Esophagus muscularis mucosa (tissue), 4 donors: ENCODE measurements around the gene HOXB8. TPM values are rescaled to one million over a fixed set of nuclear protein-coding genes. Genes with fewer than 3 reads are reported as not detected.

Experiments used
- DNase-seq: peaks from one replicate; pipeline ENCODE4 v3.0.0-alpha.2; 2017; ENCODE audit errors: extremely low spot score
- H3K27ac ChIP-seq, 4 donors: fragments of 200-600 bp; sonication (generic); replicated peaks in 1 of 4; 1 replicate in 3 of 4; 2 replicates in 1 of 4; pipeline ENCODE4 v1.5.1; 2016 to 2019; ENCODE audit warnings: mild to moderate bottlenecking in 1 of 4
- H3K27me3 ChIP-seq, 4 donors: fragments of 200-600 bp; sonication (generic); one replicate each; pipeline versions ENCODE4 v1.5.1 to v1.6.0; 2016 to 2019
- H3K36me3 ChIP-seq, 4 donors: fragments of 200-600 bp; sonication (generic); one replicate each; pipeline ENCODE4 v1.5.1; 2016 to 2019
- H3K4me1 ChIP-seq, 4 donors: fragments of 200-600 bp; sonication (generic); one replicate each; pipeline ENCODE4 v1.5.1; 2016 to 2019
- H3K4me3 ChIP-seq, 4 donors: fragments of 200-600 bp; sonication (generic); 1 replicate in 2 of 4; 2 replicates in 2 of 4; pipeline ENCODE4 v1.5.1; 2016 to 2019; ENCODE audit warnings: mild to moderate bottlenecking in 4 of 4, moderate library complexity in 1 of 4
- H3K9me3 ChIP-seq, 4 donors: fragments of 200-600 bp; sonication (generic); 1 replicate in 3 of 4; 2 replicates in 1 of 4; pipeline ENCODE4 v1.5.1; 2016 to 2019
- CTCF ChIP-seq, 3 experiments: fragments of 200-600 bp in 2 of 3; fragments of 450-650 bp in 1 of 3; sonication (generic) in 2 of 3; IDR thresholded peaks; one replicate each; pipeline ENCODE4 v1.5.1; 2017 to 2019; ENCODE audit warnings: antibody characterized with exemption in 3 of 3, mild to moderate bottlenecking in 2 of 3, moderate library complexity in 1 of 3
- EP300 ChIP-seq: sonication (generic); formaldehyde crosslinking; IDR thresholded peaks from one replicate; pipeline ENCODE4 v1.6.1; 2017; ENCODE audit warnings: antibody characterized with exemption
- POLR2A ChIP-seq: fragments of 450-650 bp; IDR thresholded peaks from one replicate; pipeline ENCODE4 v1.6.1; 2017; ENCODE audit warnings: antibody characterized with exemption, moderate library complexity, mild to moderate bottlenecking, low read depth
- POLR2AphosphoS5 ChIP-seq, 2 donors: sonication (generic); formaldehyde crosslinking; IDR thresholded peaks; one replicate each; pipeline ENCODE4 v1.6.1; 2017; ENCODE audit warnings: antibody characterized with exemption in 2 of 2
- WGBS: methylation state at CpG from one replicate; pipeline ENCODE4 v1.1.5; 2018; 5-methylcytosine and 5-hydroxymethylcytosine counted together
- intact Hi-C: fragments of 100-400 bp; cut with DNase I; formaldehyde crosslinking; loops from one replicate; pipeline ENCODE4 v1.15.1; 2023
- total RNA-seq, 4 donors: library from RNA; depleted of rRNA; stranded (reverse); fragments of >200 nt; gene quantifications; one replicate each; pipeline versions ENCODE4 v1.1.0 to v1.2.1, GENCODE V29; 2016

HOXB8 gene
- total RNA-seq, 4 donors from 2014 or later, result not detected

GRCh38 chr17:48647103-48647962 is 32.2 kb upstream of the HOXB8 start:
- peaks cover 2 to 99% (median 55%) of the 10 kb centered on the region in 4 donors for H3K27me3 ChIP-seq
- 2% methylated on average over 30 of the region's 30 CpGs for WGBS
- no peaks in the 10 kb centered on the region for H3K36me3 ChIP-seq
- intact Hi-C loops, result no loop called here
- peak overlapping the region; percentile 46 to 58 (median 48) for H3K4me3 ChIP-seq
- no peak overlapping the region for H3K27ac ChIP-seq
- TF ChIP-seq POLR2AphosphoS5 (IDR thresholded peaks at IDR 0.05), result no peak
- TF ChIP-seq POLR2A, result no peak
- no peak for TF ChIP-seq CTCF (IDR thresholded peaks at IDR 0.05)
- no peak for TF ChIP-seq EP300
- H3K9me3 ChIP-seq, result no peaks in the 10 kb centered on the region
- DNase-seq, result no peak
- peaks cover 11 to 21% (median 19%) of the 10 kb centered on the region in 4 donors for H3K4me1 ChIP-seq

GRCh38 chr17:48646183-48647102 is 31.4 kb upstream of the HOXB8 start:
- Histone ChIP-seq H3K27me3 (peaks cover 4 to 99% (median 64%) of the 10 kb centered on the region in 4 donors), H3K4me3 (peak overlapping the region in 3 of 4 donors; percentile 47 to 58 (median 49)), H3K4me1 (peaks cover 11 to 21% (median 19%) of the 10 kb centered on the region in 4 donors), H3K9me3 (no peaks in the 10 kb centered on the region), H3K36me3 (no peaks in the 10 kb centered on the region), H3K27ac (no peak overlapping the region)
- no peak for DNase-seq
- 2% methylated on average over 29 of the region's 80 CpGs for WGBS
- intact Hi-C loops, result no loop called here
- no peak for TF ChIP-seq POLR2A
- no peak for TF ChIP-seq CTCF (IDR thresholded peaks at IDR 0.05)
- TF ChIP-seq POLR2AphosphoS5 (IDR thresholded peaks at IDR 0.05), result no peak
- no peak for TF ChIP-seq EP300

GRCh38 chr17:48645639-48646182 is 30.6 kb upstream of the HOXB8 start:
- H3K27ac ChIP-seq, result no peak overlapping the region
- WGBS, result 29% methylated on average over 12 of the region's 14 CpGs
- DNase-seq, result no peak

More at GRCh38 chr17:48645639-48646182, 30.6 kb upstream of the HOXB8 start:
- H3K36me3 ChIP-seq, result no peaks in the 10 kb centered on the region
- H3K4me1 ChIP-seq, result peaks cover 11 to 21% (median 19%) of the 10 kb centered on the region in 4 donors
- H3K27me3 ChIP-seq, result peaks cover 4 to 100% (median 69%) of the 10 kb centered on the region in 4 donors
- intact Hi-C loops, result no loop called here
- TF ChIP-seq CTCF (IDR thresholded peaks at IDR 0.05), result no peak
- TF ChIP-seq POLR2A, result no peak
- no peaks in the 10 kb centered on the region for H3K9me3 ChIP-seq
- H3K4me3 ChIP-seq, result no peak overlapping the region
